ENCODE measurements around the gene FAM210B.

GRCh38 chr20:56391037-56391436 is 32.3 kb downstream of the FAM210B start:
- TF ChIP-seq CTCF (IDR thresholded peaks at IDR 0.05): no peak
- no peak for TF ChIP-seq POLR2A (IDR thresholded peaks at IDR 0.05)
- no peak for TF ChIP-seq EP300 (IDR thresholded peaks at IDR 0.05)

All from ovary (tissue), 3 donors.